HG03108 (cell line): ENCODE measurements around the gene ZNF160.
"Not testable (repeated sequence)": the region's sequence is repeated elsewhere in the genome, so short reads cannot be mapped to it uniquely, and the experiment has no call there.

Experiments used
- ATAC-seq: cut with Tn5 transposase; IDR thresholded peaks from one replicate; pipeline ENCODE4 v1.9.1; 2021; ENCODE audit warnings: moderate library complexity; ENCODE audit not compliant: unreplicated experiment

The ZNF160 gene

GRCh38 chr19:53103234-53104203 lies at the start of gene ZNF160:
Gene ZNF160, minus strand, starts transcription at chr19:53103422. Its CDS starts 17,146 bp downstream, at chr19:53086276.
- ATAC-seq, result peak; percentile 96

GRCh38 chr19:53147645-53148044 lies 44.4 kb upstream of the ZNF160 start:
- no peak for ATAC-seq

GRCh38 chr19:53140351-53140750 lies 37.1 kb upstream of the ZNF160 start:
- ATAC-seq, result no peak

- ATAC-seq, result no peak
Measured at GRCh38 chr19:53136432-53136831, 33.2 kb upstream of the ZNF160 start.

- no peak for ATAC-seq
Measured at GRCh38 chr19:53132141-53132991, 29.1 kb upstream of the ZNF160 start, which contains the start of gene ZNF415. Gene ZNF415, minus strand, starts transcription at chr19:53132910. Its CDS starts 10,234 bp downstream, at chr19:53122676.

GRCh38 chr19:53131727-53132126 lies 28.5 kb upstream of the ZNF160 start:
- no peak for ATAC-seq

GRCh38 chr19:53131085-53131590 lies 27.9 kb upstream of the ZNF160 start:
- ATAC-seq, result no peak

GRCh38 chr19:53130506-53130905 lies 27.3 kb upstream of the ZNF160 start:
- ATAC-seq, result no peak

- ATAC-seq, result not testable (repeated sequence)
Measured at GRCh38 chr19:53126733-53127526, 23.7 kb upstream of the ZNF160 start.

- no peak for ATAC-seq
Measured at GRCh38 chr19:53123400-53123799, 20.2 kb upstream of the ZNF160 start.

- ATAC-seq, result no peak
Measured at GRCh38 chr19:53112286-53112685, 9.1 kb upstream of the ZNF160 start.

- no peak for ATAC-seq
Measured at GRCh38 chr19:53109527-53109926, 6.3 kb upstream of the ZNF160 start.

- no peak for ATAC-seq
Measured at GRCh38 chr19:53102756-53103233, 427 bp downstream of the ZNF160 start.

GRCh38 chr19:53102206-53102755 lies 941 bp downstream of the ZNF160 start:
- ATAC-seq, result no peak

GRCh38 chr19:53101518-53101917 lies 1.7 kb downstream of the ZNF160 start:
- ATAC-seq, result no peak

- not testable (repeated sequence) for ATAC-seq
Measured at GRCh38 chr19:53098570-53098969, 4.7 kb downstream of the ZNF160 start.

- not testable (repeated sequence) for ATAC-seq
Measured at GRCh38 chr19:53096982-53097690, 6.1 kb downstream of the ZNF160 start.

GRCh38 chr19:53096579-53096978 lies 6.6 kb downstream of the ZNF160 start:
- ATAC-seq, result not testable (repeated sequence)
